ENCODE data around the gene DIAPH2.

DIAPH2 gene

GRCh38 chrX:97065973-97066372 lies 381.3 kb downstream of the DIAPH2 start:
- no peak for DNase-seq

GRCh38 chrX:97066381-97066780 lies 381.7 kb downstream of the DIAPH2 start:
- no peak for DNase-seq

GRCh38 chrX:97070346-97070745 lies 385.7 kb downstream of the DIAPH2 start:
- DNase-seq, result no peak

GRCh38 chrX:97074400-97074799 lies 389.8 kb downstream of the DIAPH2 start:
- no peak for DNase-seq

- no peak for DNase-seq
These were observed 404.5 kb downstream of the DIAPH2 start for GRCh38 chrX:97089116-97089515.

- no peak for DNase-seq
These were observed 411.7 kb downstream of the DIAPH2 start for GRCh38 chrX:97096385-97096784.

- DNase-seq, result no peak
These were observed 418.3 kb downstream of the DIAPH2 start for GRCh38 chrX:97102938-97103337.

GRCh38 chrX:97109730-97110129 lies 425.1 kb downstream of the DIAPH2 start:
- DNase-seq, result no peak

GRCh38 chrX:97117572-97117971 lies 432.9 kb downstream of the DIAPH2 start:
- no peak for DNase-seq

GRCh38 chrX:97119474-97120109 lies 434.9 kb downstream of the DIAPH2 start:
- DNase-seq, result no peak

GRCh38 chrX:97123001-97123400 lies 438.4 kb downstream of the DIAPH2 start:
- DNase-seq, result no peak

GRCh38 chrX:97126020-97126419 lies 441.4 kb downstream of the DIAPH2 start:
- no peak for DNase-seq

GRCh38 chrX:97132664-97133415 lies 448.2 kb downstream of the DIAPH2 start:
- no peak for DNase-seq

- DNase-seq, result no peak
These were observed 461.3 kb downstream of the DIAPH2 start for GRCh38 chrX:97145934-97146333.

GRCh38 chrX:97155816-97156215 lies 471.2 kb downstream of the DIAPH2 start:
- DNase-seq, result no peak

GRCh38 chrX:97158269-97158668 lies 473.6 kb downstream of the DIAPH2 start:
- DNase-seq, result no peak

GRCh38 chrX:97159916-97160800 lies 475.5 kb downstream of the DIAPH2 start:
- no peak for DNase-seq

GRCh38 chrX:97167333-97167732 lies 482.7 kb downstream of the DIAPH2 start:
- DNase-seq, result no peak

GRCh38 chrX:97168646-97169045 lies 484.0 kb downstream of the DIAPH2 start:
- DNase-seq, result no peak

- no peak for DNase-seq
These were observed 490.5 kb downstream of the DIAPH2 start for GRCh38 chrX:97175147-97175546.

GRCh38 chrX:97189668-97190067 lies 505.0 kb downstream of the DIAPH2 start:
- DNase-seq, result no peak

- DNase-seq, result no peak
These were observed 514.9 kb downstream of the DIAPH2 start for GRCh38 chrX:97199501-97199900.

- DNase-seq, result no peak
These were observed 515.8 kb downstream of the DIAPH2 start for GRCh38 chrX:97200454-97200853.

GRCh38 chrX:97210501-97210900 lies 525.9 kb downstream of the DIAPH2 start:
- DNase-seq, result no peak
